HL-60/S4 treated with phorbol 12-myristate 13-acetate at 8.2 ng/mL for 4 days and 3 days (cell line): Measurements from ENCODE around the gene CENPB.

Source experiments
- in situ Hi-C: fragments of 300-500 bp; cut with MboI; formaldehyde crosslinking; loops from 2 replicates; pipeline ENCODE4 v1.15.0; 2022; ENCODE audit warnings: low sequenced_read_pairs

CENPB gene

DNA sequence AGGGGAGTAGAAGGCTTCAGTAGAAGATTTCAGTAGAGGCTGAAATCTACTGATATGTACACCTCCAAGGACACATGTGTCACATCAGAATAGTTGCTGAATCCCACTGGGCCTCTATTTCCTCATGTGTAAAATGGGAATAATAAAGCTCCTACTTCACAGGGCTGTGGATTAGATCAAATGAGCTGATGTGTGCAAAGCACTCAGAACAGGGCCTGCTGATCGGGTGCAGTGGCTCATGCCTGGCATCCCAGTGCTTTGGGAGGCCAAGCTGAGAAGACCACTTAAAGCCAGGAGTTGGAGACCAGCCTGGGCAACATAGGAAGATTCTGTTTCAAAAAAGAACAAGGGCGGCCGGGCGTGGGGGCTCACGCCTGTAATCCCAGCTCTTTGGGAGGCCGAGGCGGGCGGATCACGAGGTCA lies 25.7 kb upstream of the CENPB start:
- in situ Hi-C loops, result no loop called here

DNA sequence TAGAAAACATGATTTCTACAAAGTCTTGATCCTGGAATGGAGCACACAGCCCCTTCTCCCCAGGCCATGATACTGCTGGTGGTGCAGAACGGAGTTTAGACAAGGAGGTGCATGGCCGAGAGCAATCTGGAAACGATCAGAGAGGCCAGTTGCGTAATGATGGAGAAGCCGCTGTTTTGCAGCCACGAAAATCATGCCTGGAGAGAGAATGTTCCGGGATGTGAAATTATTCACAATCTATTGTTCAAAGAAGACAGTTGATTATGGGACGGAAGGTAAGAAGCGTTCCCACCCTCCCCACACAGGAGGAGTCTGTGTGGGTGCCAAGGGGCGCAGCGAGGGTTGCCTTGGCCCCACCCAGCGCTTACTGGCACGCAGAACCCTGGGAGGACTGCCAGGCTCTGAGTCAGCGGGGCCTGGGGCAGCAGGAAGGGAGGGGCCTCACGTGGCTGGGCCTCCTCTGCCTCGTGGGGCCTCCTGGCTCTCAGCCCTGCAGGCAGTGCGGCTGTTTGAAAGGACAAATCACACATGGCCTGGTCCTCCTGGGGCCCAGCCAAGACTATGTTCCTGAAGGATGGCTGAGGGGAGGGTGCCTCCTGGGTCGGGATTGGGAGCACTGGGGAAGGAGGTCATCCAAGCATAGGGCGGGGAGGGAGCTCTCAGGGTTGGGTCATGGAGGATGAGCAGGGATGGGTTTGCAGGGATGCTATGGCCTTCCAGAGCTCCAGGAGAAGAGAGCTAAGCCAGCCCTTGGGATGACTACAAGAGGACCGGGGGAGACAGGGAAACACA lies 25.1 kb upstream of the CENPB start:
- in situ Hi-C loops, result no loop called here

DNA sequence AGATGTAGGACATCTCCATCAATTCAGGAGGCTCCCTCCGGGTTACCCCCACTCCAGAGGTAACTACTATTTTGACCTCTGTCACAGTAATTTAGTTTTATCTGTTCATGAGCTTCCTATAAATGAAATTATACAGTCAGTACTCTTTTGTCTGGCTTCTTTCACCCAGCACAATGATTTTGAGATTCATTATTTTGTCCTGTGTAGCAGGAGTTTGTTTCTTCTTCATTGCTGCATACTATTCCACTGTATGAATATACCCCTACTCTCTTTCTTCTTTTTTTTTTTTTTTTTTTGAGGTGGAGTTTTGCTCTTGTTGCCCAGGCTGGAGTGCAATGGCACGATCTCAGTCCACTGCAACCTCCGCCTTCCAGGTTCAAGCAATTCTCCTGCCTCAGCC lies 22.0 kb upstream of the CENPB start:
- in situ Hi-C loops, result no loop called here

DNA sequence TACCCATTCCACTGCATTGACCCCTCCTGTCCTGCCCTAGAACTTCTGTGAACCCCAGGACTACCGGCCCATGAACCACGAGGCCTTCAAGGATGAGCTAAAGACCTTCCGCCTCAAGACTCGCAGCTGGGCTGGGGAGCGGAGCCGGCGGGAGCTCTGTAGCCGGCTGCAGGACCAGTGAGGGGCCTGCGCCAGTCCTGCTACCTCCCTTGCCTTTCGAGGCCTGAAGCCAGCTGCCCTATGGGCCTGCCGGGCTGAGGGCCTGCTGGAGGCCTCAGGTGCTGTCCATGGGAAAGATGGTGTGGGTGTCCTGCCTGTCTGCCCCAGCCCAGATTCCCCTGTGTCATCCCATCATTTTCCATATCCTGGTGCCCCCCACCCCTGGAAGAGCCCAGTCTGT lies 18.2 kb upstream of the CENPB start:
- in situ Hi-C loops, result no loop called here

DNA sequence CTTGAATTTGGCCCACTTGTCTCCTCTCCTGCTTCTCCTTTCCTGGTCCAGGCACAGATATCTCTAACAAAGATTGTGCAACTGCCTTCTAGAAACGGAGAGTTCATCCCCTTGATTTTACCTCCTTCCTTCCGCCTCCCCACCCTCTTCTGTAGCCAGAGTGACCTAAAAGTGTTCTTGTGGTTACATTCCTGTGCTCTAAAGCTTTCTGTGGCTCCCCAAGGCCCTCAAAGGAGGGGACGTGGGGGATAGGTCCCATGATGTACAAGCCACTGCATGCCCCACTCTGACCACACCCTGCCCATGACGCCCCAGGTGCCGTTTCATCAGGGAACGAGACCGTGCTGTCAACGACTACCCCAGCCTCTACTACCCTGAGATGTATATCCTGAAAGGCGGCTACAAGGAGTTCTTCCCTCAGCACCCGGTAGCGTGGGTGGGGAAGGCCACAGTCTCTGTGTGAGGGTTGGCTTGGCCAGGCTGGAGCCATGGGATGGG lies 17.8 kb upstream of the CENPB start:
- in situ Hi-C loops, result no loop called here

DNA sequence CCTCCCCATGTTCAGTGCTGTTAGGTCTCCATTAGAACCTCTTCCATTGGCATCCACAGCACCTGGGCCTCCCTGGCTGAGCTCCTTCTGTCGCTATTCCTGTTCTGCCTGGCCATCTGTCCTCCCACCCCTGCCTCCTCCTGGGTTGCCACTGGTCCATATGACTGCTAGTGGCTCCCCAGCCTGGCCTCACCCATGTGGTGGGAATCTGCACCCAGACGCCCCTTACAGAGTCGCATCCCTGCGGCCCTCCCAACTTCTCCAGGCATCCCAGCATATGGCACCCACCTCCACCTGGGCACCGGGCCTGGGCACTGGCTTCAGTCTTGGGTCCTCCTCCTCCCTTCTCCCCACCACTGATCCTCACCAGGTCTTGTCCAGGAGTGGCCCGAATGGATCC lies 17.3 kb upstream of the CENPB start:
- in situ Hi-C loops, result no loop called here

DNA sequence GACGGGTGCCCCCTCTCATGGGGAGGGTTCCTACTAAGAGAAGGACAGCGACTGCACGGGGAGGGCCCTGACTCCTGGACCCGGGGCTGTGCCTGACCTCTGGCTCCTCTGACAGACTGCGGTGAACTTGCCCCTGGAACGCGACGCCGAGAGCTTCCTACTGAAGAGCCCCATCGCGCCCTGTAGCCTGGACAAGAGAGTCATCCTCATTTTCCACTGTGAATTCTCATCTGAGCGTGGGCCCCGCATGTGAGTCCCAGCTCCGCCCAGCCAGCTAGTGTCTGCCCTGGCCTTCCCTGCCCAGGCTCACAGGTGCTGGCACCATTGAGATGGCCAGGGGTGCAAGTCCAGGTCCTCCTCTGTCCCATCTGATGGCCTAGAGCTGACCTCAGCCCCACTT lies 16.7 kb upstream of the CENPB start:
- in situ Hi-C loops, result no loop called here

DNA sequence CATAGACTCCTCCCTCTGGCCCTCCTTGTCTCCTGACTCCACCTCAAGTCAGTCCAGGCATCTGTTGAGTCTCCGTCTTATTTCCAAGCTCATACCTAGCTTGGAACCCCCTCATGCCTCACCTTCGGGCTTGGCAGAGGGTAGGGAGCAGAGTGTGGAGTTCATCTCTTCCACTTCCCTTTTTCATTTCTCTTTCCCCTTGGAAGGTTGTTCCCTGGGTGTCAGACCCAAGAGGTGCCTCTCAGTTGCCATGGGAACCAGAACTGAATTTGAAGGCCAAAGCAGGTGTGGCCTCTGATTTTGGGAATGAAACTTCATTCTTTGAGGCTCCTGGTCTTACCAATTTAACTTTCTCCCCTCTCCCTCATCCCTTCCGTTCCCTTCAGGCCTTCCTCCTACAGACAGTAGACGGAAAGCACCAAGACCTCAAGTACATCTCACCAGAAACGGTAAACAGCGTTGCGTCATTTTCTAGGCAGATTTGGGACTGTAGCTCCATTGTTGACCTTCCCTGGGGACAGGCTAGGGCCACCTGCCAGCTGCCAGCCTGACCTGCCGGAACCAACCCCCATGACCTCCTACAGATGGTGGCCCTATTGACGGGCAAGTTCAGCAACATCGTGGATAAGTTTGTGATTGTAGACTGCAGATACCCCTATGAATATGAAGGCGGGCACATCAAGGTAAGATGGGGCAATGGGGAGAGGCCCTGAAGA lies 16.1 kb upstream of the CENPB start:
- in situ Hi-C loops, result no loop called here

DNA sequence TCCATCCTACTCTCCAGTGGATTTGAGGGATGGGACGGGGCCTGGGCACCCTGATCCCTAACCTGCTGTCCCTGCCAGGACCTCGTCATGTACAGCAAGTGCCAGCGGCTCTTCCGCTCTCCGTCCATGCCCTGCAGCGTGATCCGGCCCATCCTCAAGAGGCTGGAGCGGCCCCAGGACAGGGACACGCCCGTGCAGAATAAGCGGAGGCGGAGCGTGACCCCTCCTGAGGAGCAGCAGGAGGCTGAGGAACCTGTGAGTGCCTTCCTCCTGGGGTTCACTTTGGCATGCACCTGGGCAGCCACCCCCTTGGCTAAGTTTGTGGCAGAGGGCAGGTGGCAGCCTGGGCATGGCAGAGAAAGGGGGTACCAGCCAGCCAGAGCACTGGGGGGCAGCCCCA lies 15.3 kb upstream of the CENPB start:
- in situ Hi-C loops, result no loop called here

DNA sequence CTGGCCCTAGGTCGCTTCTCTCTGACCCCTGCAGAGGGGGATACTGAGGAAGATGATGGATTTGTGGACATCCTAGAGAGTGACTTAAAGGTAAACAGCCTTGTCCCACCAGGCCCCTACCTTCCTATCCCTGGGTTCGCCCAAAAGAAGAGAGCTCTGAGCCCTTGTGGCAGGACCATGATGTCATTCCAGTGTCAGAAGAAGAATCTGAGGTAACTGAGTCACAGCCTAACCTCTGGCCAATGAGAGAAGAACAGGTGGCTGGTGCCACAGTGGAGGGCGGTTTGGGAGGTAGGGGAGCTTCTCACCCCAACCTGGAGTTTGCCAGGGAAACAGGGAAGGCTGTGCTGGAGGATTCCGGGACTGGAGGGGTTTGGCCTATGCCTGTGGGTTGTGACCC lies 14.8 kb upstream of the CENPB start:
- in situ Hi-C loops, result no loop called here

DNA sequence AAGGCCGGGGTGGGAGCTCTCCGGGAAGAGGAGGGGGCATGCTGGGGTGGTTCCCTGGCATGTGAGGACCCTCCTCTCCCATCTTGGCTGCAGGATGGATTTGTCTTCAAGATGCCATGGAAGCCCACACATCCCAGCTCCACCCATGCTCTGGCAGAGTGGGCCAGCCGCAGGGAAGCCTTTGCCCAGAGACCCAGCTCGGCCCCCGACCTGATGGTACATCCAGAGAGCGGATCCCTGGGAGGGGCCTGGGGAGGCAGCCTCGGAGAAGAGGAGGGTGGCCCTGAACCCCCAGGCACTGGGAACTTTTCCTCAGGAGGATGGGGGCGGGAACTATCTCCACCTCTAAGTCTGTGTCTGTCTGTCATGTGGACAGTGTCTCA lies 14.3 kb upstream of the CENPB start:
- in situ Hi-C loops, result no loop called here

DNA sequence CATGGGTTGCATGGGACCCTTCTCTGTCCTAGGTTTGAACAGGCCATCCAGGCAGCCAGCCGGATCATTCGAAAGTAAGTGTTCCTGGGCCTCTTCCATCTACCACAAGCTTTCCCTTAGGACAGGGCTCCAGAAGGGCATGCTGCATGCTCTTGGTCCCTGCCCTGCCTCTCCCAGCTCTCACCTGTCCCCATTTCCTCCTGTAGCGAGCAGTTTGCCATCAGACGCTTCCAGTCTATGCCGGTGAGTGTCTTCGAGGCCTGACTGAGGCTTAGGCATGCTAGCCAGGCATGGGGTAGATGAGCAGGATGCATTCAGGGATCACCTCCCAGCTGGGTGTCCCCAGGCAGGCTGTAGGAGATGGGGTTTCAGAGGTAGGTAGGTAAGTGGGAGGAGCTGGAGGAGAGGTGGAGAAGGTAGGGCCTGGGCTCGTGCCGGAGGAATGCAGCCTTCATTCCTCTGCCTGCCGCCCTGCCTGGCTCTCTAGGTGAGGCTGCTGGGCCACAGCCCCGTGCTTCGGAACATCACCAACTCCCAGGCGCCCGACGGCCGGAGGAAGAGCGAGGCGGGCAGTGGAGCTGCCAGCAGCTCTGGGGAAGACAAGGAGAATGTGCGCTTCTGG lies 13.8 kb upstream of the CENPB start:
- in situ Hi-C loops, result no loop called here

DNA sequence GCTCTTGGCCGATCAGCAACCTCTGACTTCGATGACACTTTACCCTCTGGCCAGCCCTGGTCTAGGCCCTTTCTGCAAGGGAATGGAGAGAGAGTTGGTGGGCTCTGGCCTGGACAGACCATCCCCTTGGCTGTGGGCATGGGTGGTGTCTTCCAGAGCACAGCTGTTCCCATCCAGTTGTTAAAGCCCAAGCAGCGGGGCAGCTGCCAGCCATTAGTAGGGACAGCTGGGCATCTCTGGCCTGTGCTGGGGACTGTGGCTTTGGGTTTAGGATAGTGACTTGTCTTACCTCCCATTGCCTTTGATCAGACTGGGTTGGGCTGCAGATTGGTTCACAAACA lies 12.3 kb upstream of the CENPB start:
- in situ Hi-C loops, result no loop called here

DNA sequence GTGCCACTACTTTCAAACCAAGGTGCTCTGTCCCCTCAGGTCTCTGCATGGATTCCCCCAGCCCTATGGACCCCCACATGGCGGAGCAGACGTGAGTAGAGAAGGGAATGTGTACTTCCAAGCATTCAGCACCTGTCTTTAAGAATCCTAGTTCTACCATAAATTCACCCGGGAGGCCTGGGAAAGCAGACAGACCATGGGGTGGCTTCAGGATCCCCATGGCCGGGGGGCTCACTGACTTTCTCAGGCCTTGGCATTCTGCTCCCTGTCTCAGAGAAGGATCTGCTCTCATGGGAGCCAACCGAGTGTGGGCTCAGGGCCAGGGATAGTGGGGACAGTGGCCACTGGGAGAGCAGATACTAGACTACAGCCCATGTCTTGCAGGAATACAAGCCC lies 11.8 kb upstream of the CENPB start:
- in situ Hi-C loops, result no loop called here

DNA sequence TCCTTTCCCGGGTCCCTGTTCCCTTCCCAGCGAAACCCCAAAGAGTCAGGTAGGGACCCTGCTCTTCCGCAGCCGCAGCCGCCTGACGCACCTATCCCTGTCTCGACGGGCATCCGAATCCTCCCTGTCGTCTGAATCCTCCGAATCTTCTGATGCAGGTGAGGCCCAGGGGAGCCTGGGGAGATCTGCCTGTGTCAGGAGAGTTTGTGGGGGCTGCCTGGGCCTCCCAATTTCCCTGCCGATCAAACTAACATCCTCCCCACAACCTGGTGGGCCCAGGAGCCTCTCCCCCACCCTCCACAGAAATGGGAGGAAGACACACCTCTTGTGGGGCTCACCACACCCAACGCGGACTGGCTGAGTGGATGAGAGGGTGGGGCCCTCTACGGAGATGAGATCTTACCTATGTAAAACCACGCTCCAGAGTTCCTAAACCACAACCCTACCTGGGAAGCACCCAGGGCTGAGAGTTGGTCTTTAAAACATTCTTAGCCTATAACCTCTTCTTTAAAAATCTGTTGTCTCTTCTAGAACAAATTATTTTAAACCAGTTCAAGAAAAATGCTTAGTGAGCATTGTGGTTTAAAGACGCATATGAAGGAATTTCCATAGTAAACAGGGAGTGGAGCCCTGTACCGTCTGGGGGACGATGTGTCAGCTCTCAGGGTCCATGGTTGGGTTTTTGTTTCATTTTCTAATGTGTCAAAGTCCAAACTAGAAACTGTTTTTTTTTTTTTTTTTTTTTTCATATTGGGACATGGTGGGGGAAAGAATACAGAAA lies 11.2 kb upstream of the CENPB start:
- in situ Hi-C loops, result no loop called here

DNA sequence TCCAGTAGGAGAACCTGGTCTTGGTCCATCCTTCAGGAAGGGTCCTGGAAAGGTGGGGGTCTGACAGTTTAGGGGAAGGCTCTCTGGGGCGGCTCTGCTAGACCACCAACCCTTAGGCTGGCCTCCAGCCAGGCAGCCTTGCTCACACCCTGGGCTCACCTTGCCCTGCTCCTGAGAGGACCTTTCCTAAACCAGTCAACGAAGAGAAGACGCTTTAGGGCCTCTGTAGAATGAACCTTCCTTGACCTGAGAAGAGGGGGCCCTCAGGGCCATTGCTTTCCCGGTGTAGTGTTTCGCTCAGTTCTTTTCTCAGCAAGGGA lies 10.6 kb upstream of the CENPB start:
- in situ Hi-C loops, result no loop called here

DNA sequence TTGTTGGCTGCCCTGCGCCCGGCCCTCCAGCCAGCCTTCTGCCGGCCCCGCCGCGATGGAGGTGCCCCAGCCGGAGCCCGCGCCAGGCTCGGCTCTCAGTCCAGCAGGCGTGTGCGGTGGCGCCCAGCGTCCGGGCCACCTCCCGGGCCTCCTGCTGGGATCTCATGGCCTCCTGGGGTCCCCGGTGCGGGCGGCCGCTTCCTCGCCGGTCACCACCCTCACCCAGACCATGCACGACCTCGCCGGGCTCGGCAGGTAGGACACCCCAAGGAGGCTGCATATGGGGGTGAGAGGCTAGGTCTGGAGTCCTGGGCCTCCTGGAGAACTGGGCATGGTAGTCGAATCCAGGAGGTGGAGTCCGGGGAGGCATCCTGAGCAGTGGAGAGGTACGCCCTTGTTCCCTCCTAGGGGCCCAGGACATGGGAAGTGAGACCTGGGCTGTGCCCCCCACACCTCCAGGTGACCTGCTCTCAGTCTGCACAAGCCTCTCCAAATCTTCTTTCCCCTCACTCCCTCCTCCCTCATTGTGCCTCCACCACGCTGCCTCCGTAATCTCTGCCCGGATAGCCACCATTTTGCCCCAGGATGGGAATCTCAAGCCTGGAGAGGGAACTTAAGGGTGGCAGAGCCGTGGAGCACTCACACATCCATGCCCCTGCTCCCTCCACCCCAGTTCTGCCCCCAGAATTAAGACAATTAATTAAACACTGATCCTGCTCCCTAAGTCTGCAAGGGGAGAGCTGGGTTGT lies 10.1 kb upstream of the CENPB start:
- in situ Hi-C loops, result no loop called here

DNA sequence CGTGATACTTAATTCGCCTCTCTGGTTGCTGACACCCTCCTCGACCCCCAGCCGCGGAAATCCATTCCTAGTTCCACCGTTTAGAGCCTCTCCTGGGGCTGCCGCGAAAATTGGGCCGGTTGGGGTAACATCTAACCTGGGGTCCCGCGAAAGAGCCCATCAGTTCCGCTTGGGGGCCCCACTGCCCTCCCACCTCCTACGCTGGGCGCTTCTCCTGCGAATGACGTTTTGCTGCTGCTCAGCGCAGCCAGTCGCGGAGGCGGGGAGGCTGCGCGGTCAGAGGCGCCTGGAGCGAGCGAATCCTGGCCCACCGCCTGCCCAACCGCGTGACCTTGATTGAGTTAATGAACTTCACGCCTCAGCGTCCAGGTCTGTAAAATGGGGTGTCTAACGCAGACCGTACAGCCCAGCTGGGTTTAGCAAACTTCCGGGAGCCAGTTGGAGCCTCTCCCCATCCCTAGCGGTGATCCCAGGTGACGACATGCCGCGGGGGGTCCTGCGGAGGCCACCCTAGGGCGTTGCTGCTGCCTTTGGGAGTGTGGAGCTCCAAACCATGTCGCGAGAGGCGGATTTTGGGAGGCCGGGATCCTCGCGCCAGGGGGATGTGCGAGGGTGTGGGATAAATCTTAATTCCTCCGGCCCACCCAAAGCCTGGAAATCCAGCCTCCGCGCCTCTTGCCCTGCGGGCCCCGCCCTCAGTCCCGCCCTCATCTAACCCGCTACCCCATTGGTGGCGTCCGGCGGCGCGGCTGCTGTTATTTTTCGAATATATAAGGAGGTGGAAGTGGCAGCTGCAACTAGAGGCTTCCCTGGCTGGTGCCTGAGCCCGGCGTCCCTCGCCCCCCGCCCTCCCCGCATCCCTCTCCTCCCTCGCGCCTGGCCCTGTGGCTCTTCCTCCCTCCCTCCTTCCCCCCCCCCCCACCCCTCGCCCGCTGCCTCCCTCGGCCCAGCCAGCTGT lies 9.2 kb upstream of the CENPB start, which contains the start of gene CDC25B:
TSS of gene CDC25B (plus strand) at position 800 of the 958 bp plus-strand sequence. CDS start 222 bp downstream, outside the sequence.
- in situ Hi-C loops, result no loop called here

DNA sequence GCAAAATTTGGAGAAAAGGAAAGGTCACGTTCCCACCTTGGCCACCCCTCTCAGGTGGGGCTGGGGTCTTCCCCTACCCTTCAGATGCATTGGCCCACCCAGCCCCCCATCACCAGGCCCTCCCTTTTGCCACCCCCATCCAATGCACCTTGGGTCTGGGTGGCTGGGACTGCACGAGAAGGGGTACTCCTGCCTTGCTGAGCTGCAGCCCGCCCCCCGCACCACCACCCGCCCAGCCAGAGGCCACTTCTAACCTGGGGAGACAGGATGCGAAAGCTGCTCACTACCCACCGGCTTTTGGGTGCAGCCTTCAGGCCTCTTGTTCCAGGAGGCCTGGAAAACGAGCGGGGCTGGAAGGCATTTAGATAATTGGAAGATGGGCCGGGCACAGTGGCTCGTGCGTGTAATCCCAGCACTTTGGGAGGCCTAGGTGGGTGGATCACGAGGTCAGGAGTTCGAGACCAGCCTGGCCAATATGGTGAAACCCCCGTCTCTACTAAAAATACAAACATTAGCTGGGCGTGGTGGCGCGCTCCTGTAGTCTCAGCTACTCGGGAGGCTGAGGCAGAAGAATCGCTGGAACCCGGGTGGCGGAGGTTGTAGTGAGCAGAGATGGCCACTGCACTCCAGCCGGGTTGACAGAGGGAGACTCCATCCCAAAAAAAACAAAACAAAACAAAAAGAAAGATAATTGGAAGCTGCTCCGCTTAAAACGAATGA lies 8.3 kb upstream of the CENPB start:
- in situ Hi-C loops, result no loop called here
